EH (cell line): Measurements from ENCODE around the gene MCM7.
A peak's percentile ranks its signal among the peaks of the same experiment; 100 is the strongest.

ENCODE experiments used
- DNase-seq: peaks from one replicate; pipeline ENCODE4 v3.0.0-alpha.2; 2015; ENCODE audit warnings: low read depth

Gene MCM7

DNA sequence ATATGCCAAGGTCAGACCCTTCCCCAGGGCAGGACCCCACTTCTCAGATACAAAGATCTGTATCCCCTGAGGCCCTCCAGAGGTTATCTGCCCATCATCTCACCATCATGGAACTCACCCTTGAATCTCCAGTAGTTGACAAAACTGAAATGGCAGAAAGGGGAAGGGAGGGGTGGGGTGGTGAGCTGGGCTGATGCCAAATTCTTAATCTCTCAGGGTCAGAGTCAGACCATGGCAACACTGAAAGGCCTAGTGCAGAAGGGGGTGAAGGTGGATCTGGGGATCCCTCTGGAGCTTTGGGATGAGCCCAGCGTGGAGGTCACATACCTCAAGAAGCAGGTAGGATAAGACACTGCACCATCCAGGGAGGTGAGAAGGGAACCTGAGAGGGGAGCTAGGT is 21.4 kb upstream of the MCM7 start:
- DNase-seq = no peak

DNA sequence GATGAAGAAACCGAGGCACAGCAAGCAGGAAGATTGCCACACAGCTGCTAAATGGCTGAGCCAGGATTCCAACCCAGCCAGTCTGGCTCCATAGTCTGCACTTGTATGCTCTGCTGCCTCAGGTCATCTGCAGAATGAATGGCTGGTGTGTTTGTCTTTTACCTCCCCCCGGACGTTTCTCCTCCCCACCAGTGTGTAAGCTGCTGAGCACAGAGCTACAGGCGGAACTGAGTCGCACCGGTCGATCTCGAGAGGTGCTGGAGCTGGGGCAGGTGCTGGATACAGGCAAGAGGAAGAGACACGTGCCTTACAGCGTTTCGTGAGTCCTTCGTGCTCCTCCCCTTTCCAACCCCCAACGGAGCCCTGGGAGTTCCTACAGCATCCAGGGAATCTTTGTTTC is 20.9 kb upstream of the MCM7 start:
- no peak for DNase-seq

DNA sequence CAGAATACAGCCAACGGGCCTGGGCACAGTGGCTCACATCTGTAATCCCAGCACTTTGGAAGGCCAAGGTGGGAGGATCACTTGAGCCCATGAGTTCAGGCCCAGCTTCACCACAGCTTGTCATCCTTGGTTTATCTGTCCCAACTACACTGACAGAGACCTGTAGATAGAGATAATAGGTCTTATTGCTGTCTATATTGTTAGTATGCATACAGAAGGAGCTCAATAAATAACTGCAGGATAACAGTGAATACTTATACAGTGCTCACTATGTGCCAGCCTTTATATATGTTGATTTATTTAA is 19.5 kb upstream of the MCM7 start:
- DNase-seq = no peak

DNA sequence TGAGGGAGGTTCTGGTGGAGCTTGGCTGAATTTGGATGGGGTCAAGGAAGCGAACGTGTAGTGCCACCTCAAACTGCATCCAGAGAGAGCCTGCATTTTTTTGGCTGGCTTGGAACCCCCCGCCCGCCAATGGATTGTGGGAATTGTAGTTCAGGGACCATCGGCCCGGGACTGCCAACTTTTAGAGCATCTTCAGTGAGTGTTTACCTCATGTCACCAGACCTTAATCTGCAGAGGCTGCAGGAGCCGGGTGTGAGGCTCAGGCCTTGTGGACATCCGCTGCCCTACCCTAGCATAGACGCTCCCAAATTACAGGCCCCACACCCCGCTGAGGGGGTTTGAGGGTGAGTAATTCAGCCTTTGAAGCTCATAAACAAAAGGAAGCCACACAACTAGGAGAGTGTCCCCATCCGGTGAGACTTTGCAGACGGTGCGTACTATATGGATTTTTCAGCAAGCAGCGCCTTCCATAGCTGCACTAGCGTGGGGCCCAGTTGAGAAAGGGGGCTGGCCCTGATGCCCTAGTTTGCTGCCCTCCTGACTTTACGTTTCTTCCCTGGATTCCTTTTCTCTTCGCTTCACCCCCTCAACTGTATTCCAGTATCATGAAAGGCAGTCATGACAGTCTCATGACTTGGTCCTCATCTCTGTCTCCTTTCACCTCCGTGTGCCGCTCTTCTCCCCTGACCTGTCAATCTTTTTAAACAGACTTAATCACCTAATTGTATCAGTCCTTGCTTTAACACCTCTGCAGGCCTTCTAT is 19.0 kb upstream of the MCM7 start:
- peak; percentile 75 for DNase-seq

DNA sequence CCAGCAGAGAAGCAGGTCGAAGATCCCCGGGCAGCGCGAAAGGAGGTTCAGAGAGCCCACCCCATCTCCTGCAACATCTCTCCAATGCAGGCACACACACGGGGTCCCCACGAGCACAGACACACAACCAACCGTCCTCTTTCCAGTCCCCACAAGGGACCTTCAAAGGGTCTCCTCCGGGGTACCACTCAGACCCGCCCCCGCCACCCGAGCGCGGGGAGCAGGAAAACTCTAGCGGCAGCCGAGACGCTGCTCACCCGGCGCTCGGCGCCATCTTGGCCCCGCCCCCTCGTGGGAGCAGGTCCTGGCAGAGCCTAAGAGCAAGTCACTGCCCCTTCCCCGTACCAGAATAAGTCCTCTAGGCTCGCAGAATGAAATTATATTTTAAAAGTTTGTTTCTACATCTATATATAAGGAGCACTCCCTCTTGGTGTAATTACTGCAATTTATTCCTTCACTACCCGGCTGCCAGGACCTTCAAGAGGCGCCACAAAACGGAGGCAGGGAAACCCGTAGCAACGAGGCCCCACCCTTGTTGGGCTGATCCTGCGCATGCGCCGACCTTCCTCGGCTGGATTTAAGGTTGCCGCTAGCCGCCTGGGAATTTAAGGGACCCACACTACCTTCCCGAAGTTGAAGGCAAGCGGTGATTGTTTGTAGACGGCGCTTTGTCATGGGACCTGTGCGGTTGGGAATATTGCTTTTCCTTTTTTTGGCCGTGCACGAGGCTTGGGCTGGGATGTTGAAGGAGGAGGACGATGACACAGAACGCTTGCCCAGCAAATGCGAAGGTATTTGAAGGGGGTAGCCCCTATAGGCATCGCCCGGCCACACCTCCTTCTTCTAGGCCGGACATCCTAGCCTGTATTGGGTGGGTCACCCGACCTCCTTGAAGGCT is 18.1 kb upstream of the MCM7 start, which contains the start of the genes CNPY4 and TAF6:
Gene CNPY4 (plus strand): TSS at position 563 of the 898 bp plus-strand sequence. CDS start 111 bp downstream, at position 674.
Gene TAF6 (minus strand): TSS at position 287 of the 898 bp plus-strand sequence. CDS start 5,149 bp downstream, outside the sequence.
- DNase-seq = peak; percentile 95

DNA sequence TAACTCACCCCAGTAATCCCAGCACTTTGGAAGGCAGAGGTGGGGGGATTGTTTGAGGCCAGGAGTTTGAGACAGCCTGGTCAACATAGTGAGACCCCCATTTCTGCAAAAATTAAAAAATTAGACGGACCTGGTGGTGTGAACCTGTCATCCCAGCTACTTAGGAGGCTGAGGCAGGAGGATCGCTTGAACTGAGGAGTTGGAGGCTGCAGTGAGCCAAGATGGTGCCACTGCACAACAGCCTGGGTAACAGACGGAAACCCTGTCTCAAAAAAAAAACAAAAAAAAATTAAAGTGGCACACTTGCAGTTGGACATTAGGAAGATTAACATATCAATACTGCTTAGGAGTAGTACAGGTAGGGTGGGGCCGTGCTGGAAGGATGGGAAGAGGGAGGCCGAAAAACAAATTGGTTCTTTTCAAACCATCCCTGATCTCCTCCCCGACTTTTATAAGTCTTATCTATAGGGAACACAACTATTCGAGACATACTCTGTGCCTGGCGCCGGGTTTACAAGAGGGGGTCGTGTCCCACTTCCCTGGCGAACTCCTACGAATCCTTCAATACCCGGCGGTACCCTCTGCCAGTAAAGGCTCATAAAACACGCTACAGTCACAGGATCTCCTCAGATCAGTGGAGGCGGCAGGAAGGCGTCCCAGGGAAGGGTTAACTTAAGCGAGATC is 17.3 kb upstream of the MCM7 start:
- DNase-seq = no peak

DNA sequence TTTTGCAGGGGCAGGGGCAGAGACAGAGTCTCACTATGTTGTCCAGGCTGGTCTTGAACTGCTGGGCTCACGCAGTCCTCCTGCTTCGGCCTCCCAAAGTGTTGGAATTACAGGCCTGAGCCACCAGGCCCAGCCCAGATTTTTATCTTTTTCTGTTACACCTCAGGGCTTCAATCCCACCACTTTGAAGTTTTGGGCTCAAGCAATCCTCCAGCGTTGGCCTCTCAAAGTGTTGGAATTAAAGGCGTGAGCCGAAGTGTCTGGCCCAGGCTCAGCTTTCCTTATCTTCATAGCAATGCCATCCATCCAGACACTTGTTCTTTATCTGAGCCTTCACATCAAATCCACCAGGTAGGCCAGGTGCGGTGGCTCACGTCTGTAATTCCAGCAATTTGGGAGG is 13.8 kb upstream of the MCM7 start:
- no peak for DNase-seq

DNA sequence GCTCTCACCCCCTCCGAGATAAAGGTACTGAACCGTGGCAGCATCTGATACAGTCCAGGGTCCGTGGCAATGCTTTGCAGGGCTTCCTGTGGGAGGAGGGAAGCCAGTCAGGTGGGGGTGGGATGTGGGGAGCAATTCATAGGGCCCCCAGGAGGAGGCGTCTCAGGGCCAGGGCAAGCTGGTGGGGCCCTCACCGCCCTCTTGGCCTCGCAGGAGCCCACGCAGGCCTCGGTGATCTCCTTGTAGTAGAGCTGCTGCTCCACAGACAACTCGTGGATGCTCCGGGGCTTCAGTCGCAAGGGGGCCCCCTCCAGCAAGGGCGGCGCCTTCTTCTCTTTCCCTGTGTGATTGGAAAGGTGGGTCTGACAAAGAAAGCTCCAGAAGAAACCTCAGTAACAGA is 10.7 kb upstream of the MCM7 start:
- DNase-seq = no peak

DNA sequence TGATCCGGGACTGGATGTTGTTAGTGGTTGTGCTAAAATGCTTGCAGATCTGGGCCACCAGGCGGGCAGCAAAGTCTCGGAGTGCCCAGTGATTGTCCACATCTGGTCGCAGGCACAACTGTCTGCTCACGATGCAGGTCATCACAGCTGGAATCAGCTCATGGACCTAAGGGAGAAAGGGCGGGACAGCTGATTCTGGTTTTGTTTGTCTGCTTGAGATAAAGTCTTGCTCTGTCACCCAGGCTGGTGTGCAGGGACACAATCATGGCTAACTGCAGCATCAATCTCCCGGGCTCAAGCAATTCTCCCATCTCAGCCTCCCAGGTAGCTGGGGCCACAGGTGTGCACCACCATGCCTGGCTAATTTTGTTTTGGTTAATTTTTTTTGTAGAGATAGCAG is 10.0 kb upstream of the MCM7 start:
- no peak for DNase-seq

DNA sequence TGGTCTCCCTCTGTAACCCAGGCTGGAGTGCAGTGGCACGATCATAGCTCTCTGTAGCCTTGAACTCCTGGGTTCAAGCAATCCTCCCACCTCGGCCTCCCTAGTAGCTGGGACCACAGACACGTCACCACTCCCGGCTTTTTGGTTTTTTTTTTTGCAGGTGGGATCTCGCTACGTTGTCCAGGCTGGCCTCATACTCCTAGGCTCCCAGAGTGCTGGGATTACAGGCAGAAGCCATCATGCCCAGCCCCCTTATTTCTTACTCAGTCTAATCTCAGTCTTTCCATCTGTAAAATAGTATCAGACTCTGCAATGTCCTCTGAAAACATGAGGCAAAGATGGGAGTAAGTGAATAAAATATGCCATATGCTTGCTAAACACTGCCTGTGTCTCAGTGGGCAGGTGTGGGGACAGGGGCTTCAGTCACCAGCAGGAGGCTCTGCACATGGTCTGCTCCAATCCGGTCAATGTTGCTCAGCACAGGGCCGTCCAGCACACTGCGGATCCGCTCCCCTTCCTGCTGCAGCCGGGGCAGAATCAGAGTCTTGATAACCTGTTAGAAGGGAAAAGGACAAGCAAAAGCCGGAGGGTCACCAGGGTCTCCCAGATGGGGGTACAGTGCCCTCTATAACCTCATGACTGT is 8.4 kb upstream of the MCM7 start:
- no peak for DNase-seq

DNA sequence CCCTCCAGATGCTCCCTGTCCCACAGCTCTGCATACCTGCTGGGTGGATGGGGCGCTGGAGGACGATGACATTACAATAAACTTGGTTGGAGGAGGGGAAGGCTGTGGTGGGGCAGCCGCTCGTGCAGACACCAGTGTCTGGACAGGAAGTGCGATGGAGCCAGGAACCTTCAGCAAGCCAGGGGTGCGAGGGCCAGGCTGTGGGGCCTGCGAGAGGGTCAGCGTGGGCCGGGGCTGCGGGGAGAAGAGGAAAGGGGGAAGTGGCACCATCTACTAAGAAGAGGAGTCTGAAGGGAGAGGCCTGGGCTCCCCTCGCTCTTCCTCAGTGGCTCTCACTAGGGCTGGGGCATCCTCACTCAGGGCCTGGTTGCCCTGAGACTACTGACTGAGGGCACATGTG is 6.7 kb upstream of the MCM7 start:
- no peak for DNase-seq

DNA sequence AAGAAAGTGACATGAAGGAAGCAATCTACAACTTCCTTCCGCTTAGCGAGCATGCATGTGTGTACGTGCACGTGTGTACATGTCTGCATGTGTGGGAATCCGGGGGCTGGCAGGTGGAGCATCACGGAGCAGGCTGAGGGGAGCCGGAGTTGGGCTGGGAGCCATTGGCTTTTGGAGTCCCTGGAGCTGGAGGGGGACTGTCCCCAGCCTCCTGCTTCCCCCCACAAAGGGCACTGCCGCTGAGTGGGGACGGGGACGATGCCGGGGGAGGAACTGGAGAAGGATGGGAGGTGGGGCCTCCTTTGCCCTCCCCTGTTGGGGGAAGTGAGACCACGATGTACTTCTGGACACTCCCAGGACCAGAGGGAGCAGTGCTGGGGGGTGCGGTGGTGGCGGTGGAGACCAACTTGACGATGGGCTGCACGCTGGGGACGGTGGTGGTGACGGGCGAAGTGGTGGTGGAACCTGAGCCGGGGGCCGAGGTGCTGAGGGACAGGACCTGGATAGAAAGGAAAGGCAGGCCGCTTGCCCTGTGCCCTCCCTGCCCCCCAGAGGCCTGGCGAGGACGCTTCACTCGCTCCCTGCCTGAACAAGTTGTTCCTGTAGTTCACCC is 6.0 kb upstream of the MCM7 start:
- no peak for DNase-seq

DNA sequence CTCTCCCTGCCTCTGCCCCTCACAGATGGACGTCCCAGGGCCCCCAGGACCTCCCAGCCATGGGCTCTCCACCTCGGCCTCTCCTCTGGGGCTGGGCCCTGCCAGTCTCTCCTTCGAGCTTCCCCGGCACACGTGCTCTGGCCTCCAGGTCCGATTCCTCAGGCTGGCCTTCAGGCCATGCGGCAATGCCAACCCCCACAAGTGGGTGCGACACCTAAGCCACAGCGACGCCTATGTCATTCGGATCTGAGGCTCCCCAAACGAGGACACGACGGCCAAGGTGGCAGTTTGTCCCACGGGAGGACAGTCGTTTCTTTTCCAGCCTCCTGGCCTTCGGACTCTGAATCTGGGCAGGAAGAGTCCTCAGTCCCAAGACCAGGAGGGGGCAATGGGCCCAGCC is 5.4 kb upstream of the MCM7 start:
- no peak for DNase-seq

DNA sequence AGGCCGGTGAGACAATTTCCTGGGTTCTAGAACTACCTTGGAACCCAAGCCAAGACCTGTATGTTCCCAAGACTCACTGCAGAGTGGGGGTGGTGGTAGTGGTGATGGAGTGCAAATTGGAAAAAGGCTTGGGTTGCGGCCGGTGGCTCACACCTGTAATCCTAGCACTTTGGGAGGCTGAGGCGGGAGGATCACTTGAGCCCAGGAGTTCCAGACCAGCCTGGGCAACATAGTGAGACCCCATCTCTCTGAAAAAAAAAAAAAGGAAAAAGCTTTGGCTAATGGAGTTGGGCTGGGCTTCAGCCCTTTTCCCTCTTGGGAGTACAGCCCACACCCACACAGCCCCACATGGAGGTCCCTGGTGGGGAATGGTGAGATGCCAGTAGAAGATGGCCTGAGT is 4.3 kb upstream of the MCM7 start:
- no peak for DNase-seq

DNA sequence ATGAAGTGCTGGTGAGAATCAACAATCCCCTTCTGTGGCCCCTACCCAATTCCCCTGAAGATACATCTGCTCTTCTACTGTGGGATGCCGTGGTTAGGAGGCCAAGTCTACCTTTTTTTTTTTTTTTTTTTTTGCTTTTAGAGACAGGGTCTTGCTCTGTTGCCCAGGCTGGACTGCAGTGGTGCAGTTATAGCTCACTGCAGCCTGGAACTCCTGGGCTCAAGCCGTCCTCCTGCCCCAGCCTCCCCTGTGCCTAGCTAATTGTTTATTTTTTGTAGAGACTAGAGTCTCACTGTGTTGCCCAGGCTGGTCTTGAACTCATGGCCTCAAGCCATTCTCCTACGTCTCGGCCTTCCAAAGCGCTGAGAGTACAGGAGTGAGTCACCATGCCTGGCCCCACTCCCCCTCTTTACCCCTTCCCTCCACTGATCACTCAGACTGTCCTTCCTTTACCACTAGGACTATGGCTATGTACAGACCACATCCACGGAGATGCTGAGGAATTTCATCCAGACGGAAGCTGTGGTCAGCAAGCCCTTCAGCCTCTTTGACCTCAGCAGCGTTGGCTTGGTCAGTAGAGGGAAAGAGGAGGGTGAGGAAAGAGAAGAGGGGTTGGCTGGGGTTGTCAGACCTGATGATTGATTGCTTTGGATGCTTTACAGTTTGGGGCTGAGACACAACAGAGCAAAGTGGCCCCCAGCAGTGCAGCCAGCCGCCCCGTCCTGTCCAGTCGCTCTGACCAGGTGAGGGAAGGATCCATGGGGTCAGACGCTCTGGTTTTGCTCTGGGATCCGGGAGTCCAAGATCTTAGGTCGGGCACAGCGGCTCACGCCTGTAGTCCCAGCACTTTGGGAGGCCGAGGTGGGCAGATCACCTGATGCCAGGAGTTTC is 2.0 kb upstream of the MCM7 start:
- peak; percentile 93 for DNase-seq

DNA sequence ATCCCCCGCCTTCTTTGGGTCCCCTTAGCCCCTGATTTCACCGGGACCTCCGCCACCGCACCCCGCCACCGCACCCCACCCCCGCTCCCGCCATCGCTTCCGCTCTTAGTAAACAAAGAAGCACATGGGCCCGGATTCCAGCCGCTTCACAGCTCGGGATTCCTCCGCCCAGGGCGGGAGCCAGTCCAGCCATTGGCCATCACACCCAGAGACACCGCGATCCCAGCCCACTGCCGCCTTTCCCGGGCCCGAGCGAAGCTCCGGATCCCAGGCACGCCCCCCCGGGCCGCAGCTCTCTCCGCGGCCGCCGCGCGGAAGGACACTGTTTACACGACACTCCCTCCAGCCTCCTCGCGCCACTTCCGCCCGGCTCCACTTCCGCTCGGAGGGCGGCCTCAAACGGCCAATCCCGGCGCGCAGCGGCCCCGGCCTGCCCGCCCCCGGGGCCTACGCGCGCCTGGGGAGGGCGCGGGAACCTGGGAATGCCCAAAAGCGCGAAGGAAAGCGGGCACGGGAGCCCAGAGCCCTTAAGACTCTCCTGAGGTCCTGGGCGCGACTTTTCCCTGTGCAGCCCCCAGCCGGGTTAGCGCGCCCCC is 679 bp downstream of the MCM7 start:
- DNase-seq = peak; percentile 97

DNA sequence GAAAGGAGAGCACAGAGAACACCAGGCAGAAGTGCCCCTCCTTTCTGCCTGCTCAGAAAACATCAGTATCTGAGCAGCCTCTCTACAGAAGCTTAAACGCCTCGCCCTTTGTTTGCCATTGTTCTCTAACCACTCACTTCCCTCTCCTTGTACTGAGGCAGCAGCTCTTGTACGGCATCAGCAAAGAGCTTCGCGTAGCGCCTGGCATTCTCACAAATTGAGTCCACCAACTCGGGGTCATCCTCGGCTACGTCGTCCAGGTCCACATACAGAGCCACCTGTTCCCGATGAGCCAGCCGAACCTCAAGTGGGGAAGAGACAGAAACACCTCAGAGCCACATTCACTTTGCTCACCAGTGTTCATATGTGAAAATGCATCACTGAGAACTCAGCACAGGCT is 1.7 kb downstream of the MCM7 start:
- no peak for DNase-seq

DNA sequence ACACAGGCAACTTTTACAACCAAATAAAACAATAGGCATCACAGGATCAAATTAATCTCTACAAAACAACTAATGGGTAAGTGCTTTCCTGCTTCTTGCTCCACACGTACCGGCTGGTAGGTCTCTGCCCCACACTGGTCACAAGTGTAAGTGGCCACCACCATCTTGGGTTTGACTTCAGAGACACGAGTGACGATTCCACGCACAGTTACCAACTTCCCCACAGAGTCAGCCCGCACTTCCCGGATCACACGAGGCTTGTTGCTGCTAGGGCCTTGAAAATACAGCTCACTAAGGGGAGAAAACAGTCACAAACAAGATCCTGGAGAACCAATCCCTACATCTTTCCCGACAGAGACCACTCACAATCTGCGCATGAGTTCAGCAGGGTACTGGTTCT is 2.3 kb downstream of the MCM7 start:
- DNase-seq = no peak

DNA sequence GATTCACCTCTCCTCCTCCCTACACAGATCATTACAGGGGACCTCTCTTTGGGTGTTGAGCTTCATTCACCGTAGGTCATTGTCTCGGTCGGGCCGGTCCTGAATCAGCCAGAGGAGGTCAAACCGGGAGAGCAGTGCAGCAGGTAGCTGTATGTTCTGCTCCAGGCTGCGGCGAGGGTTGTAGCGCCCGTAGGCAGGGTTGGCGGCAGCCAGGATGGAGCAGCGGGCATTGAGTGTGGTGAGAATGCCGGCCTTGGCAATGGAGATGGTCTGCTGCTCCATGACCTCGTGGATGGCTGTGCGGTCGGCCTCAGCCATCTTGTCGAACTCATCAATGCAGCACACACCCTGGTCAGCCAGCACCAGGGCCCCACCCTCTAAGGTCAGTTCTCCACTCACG is 5.5 kb downstream of the MCM7 start:
- no peak for DNase-seq

DNA sequence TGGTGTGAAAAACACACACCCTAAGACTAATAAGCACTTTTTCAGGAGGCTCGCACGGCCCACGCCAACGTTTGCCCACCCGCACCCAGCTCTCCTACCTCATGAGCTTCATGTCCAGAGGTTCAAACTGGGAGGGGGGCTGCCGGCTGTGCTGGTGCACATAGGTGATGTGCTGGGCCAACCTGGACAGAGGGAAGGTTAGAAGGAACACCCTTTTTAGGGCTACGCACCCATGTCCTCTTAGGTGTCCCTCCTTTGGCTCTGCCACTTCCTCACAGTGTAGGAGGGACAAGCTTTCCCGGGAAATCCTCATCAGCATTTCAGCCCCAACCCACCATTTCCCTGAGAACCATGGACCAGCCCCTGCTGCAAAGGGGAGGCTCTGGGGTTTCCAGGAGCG is 5.9 kb downstream of the MCM7 start:
- no peak for DNase-seq
